GM23338 (cell line): Measurements from ENCODE around the gene DUSP19. TPM values are rescaled to one million over a fixed set of nuclear protein-coding genes. Genes with fewer than 3 reads are reported as not detected.

ENCODE experiments used
- ATAC-seq: fragments of 200-7000 bp; cut with Tn5 transposase; 3 replicates; pipeline ENCODE4 v1.9.1; 2020
- DNase-seq: peaks from one replicate; pipeline ENCODE4 v3.0.0-alpha.2; 2015; ENCODE audit warnings: low spot score
- H2AFZ ChIP-seq: fragments of 200-600 bp; sonication (generic); 2 replicates; pipeline ENCODE4 v1.8.0; 2016; ENCODE audit warnings: antibody characterized with exemption, mild to moderate bottlenecking, moderate library complexity
- H3F3A ChIP-seq: fragments of 200-600 bp; sonication (generic); replicated peaks from 2 replicates; pipeline ENCODE4 v1.8.0; 2017; ENCODE audit warnings: antibody characterized with exemption, mixed run types, low read depth
- H3K27ac ChIP-seq: fragments of 200-600 bp; sonication (generic); 2 replicates; pipeline ENCODE4 v1.6.1; 2016; ENCODE audit warnings: low read depth
- H3K27me3 ChIP-seq: fragments of 200-600 bp; sonication (generic); 2 replicates; pipeline ENCODE4 v1.8.0; 2016; ENCODE audit warnings: mild to moderate bottlenecking, mixed run types, moderate library complexity; ENCODE audit not compliant: insufficient read depth
- H3K36me3 ChIP-seq: fragments of 200-600 bp; sonication (generic); 2 replicates; pipeline ENCODE4 v1.8.0; 2016; ENCODE audit warnings: mild to moderate bottlenecking; ENCODE audit not compliant: insufficient read depth
- H3K4me1 ChIP-seq: fragments of 200-600 bp; sonication (generic); 2 replicates; pipeline ENCODE4 v1.8.0; 2016; ENCODE audit warnings: mild to moderate bottlenecking, moderate library complexity; ENCODE audit not compliant: insufficient read depth
- H3K4me2 ChIP-seq: fragments of 200-600 bp; sonication (generic); 2 replicates; pipeline ENCODE4 v1.7.1; 2017; ENCODE audit warnings: mixed run types
- H3K4me3 ChIP-seq: fragments of 200-600 bp; sonication (generic); 2 replicates; pipeline ENCODE4 v1.6.1; 2016; ENCODE audit warnings: mixed run types
- H3K79me2 ChIP-seq: fragments of 200-600 bp; sonication (generic); replicated peaks from 2 replicates; pipeline ENCODE4 v1.8.0; 2017; ENCODE audit warnings: mild to moderate bottlenecking; ENCODE audit not compliant: insufficient read depth
- H3K9me2 ChIP-seq: fragments of 200-600 bp; sonication (generic); 2 replicates; pipeline ENCODE4 v1.8.0; 2017; ENCODE audit not compliant: insufficient read depth
- H4K20me1 ChIP-seq: fragments of 200-600 bp; sonication (generic); replicated peaks from 2 replicates; pipeline ENCODE4 v1.8.0; 2017; ENCODE audit warnings: mild to moderate bottlenecking; ENCODE audit not compliant: insufficient read depth
- H3K27ac Mint-ChIP-seq: 2 replicates; pipeline ENCODE4 v1.8.0; 2020; ENCODE audit warnings: inconsistent platforms, mild to moderate bottlenecking, moderate library complexity, mixed read lengths
- H3K27me3 Mint-ChIP-seq: 3 replicates; pipeline ENCODE4 v1.8.0; 2022; ENCODE audit warnings: low read depth, mild to moderate bottlenecking, moderate library complexity, mixed read lengths, inconsistent platforms; ENCODE audit not compliant: insufficient read depth, poor library complexity
- H3K36me3 Mint-ChIP-seq: 3 replicates; pipeline ENCODE4 v1.8.0; 2021; ENCODE audit warnings: low read depth, mild to moderate bottlenecking, inconsistent platforms, moderate library complexity, mixed read lengths
- H3K4me1 Mint-ChIP-seq: 3 replicates; pipeline ENCODE4 v1.8.0; 2020; ENCODE audit warnings: mild to moderate bottlenecking, inconsistent platforms, mixed read lengths
- H3K4me3 Mint-ChIP-seq: 3 replicates; pipeline ENCODE4 v1.8.0; 2021; ENCODE audit warnings: moderate library complexity, mild to moderate bottlenecking, inconsistent platforms, mixed read lengths
- H3K9me3 Mint-ChIP-seq: 3 replicates; pipeline ENCODE4 v1.8.0; 2020; ENCODE audit warnings: moderate library complexity, mild to moderate bottlenecking, inconsistent platforms, mixed read lengths
- CREB1 ChIP-seq: fragments of 250-450 bp; sonication (Bioruptor Pico); IDR thresholded peaks from 2 replicates; pipeline ENCODE4 v1.5.0; 2020; ENCODE audit warnings: low read depth, mild to moderate bottlenecking, moderate library complexity
- EZH2 ChIP-seq: fragments of 200-600 bp; sonication (generic); IDR thresholded peaks from one replicate; pipeline ENCODE4 v1.8.0; 2017; ENCODE audit warnings: antibody characterized with exemption, mild to moderate bottlenecking, low read depth; ENCODE audit not compliant: unreplicated experiment
- JUNB ChIP-seq: IDR thresholded peaks from one replicate; pipeline ENCODE4 v1.6.1; 2016; ENCODE audit warnings: antibody characterized with exemption; ENCODE audit not compliant: unreplicated experiment
- NANOG ChIP-seq: IDR thresholded peaks from 2 replicates; pipeline ENCODE4 v1.6.1; 2016; ENCODE audit warnings: antibody characterized with exemption, borderline replicate concordance
- POLR2AphosphoS5 ChIP-seq: IDR thresholded peaks from 2 replicates; pipeline ENCODE4 v1.6.1; 2016; ENCODE audit warnings: antibody characterized with exemption, low read depth
- ZNF114 ChIP-seq: fragments of 250-450 bp; sonication (Bioruptor Pico); IDR thresholded peaks from 2 replicates; pipeline ENCODE4 v1.5.0; 2020; ENCODE audit warnings: mild to moderate bottlenecking, moderate library complexity
- ZNF331 ChIP-seq: fragments of 250-450 bp; sonication (Bioruptor Pico); IDR thresholded peaks from 2 replicates; pipeline ENCODE4 v1.5.0; 2020; ENCODE audit warnings: low read depth, mild to moderate bottlenecking, moderate library complexity
- polyA plus RNA-seq: library from polyadenylated mRNA; unstranded; fragments of >200 nt; fragmentation: Nextera tagmentation; extraction: Ambion mirVana; gene quantifications from 2 replicates; pipeline ENCODE4 v1.2.1, GENCODE V29; 2016
- total RNA-seq: library from RNA; depleted of rRNA; stranded (reverse); fragments of >200 nt; shearing (Covaris generic); gene quantifications from 2 replicates; pipeline ENCODE4 v1.2.3, GENCODE V29; 2014
- TF ChIP-seq, protein P1 (sequence below), 2 experiments: fragments of 200-600 bp in 1 of 2; sonication (generic) in 1 of 2; conservative IDR thresholded peaks; 2 replicates each; pipeline versions ENCODE4 v1.5.1 to v1.6.1; 2016 to 2017; ENCODE audit warnings: antibody characterized with exemption in 2 of 2, low read depth in 2 of 2, mild to moderate bottlenecking in 2 of 2, moderate library complexity in 1 of 2
- TF ChIP-seq, protein P2 (sequence below): IDR thresholded peaks from one replicate; pipeline ENCODE4 v1.6.1; 2018; ENCODE audit warnings: antibody characterized with exemption; ENCODE audit not compliant: unreplicated experiment
- TF ChIP-seq, protein P3 (sequence below): fragments of 250-450 bp; sonication (Bioruptor Pico); IDR thresholded peaks from 2 replicates; pipeline ENCODE4 v1.5.0; 2020; ENCODE audit warnings: mild to moderate bottlenecking, moderate library complexity

Gene DUSP19
- total and polyA plus RNA-seq, 2 experiments from 2014 or later, result 1.9 to 2.8 TPM

DNA sequence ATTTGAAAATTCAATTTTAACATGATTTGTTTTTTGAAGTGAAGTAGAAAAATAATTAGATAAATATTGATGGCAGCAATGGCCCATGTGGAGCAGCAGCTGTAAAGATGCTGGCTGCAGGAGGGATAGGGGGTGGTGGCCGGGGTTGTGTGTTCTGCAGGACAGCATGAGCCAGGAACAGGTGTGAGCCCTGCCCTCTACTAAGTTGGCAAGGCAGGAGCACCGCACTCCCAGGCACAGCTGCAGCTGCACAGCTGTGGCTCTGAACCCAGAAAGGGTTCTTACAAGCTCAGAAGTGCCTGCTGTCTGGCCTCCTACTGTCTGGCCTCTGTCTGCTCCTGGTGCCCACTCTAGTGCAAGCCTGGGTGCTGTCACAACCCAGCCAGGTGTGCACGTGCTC lies 10.0 kb upstream of the DUSP19 start:
- no peak overlapping the region for H3K4me3 ChIP-seq
- Mint-ChIP-seq H3K27ac (no peak overlapping the region), H3K4me1 (0 out of 3 replicates have a peak, but pooled peaks cover 2% of the 10 kb centered on the region), H3K9me3 (peaks cover 20% of the 10 kb centered on the region), H3K4me3 (no peak overlapping the region), H3K27me3 (peaks cover 8% of the 10 kb centered on the region), H3K36me3 (peaks cover 20% of the 10 kb centered on the region)
- no peaks in the 10 kb centered on the region for H3K27me3 ChIP-seq
- no peak overlapping the region for H3K27ac ChIP-seq
- H4K20me1 ChIP-seq, result no peaks in the 10 kb centered on the region
- no peaks in the 10 kb centered on the region for H3F3A ChIP-seq
- H3K9me2 ChIP-seq, result no peaks in the 10 kb centered on the region
- H2AFZ ChIP-seq, result no peak overlapping the region
- H3K4me2 ChIP-seq, result no peak overlapping the region
- no peak for ATAC-seq
- no peak for DNase-seq
- no peaks in the 10 kb centered on the region for H3K4me1 ChIP-seq
- no peak for TF ChIP-seq NANOG
- TF ChIP-seq ZNF114 (CRISPR knock-in tag), result no peak
- TF ChIP-seq EZH2, result no peak
- no peak for TF ChIP-seq POLR2AphosphoS5
- TF ChIP-seq JUNB, result no peak
- H3K79me2 ChIP-seq, result no peaks in the 10 kb centered on the region
- H3K36me3 ChIP-seq, result no peaks in the 10 kb centered on the region

DNA sequence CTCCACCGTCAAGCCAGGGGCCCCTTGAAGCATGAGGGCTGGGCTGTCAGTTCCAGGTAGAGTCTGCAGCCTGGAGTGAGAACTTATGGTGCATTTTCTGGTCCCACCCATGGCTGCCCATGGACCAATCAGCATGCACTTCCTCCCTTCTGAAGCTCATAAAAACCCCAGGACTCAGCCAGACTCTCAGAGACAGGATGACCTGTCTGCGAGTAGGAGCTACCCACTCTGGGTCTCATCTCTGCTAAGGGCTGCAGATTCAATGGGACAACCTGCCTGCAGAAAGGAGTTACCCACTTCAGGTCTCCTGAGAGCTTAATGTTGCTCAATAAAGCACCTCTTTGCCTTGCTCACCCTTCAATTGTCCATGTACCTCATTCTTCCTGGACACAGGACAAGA lies 9.4 kb upstream of the DUSP19 start:
- ATAC-seq (no peak), DNase-seq (peak; percentile 36)
- H3K27me3 ChIP-seq, result no peaks in the 10 kb centered on the region
- H3K27me3 Mint-ChIP-seq, result peaks cover 4% of the 10 kb centered on the region
- H3K9me3 Mint-ChIP-seq, result peaks cover 20% of the 10 kb centered on the region
- no peak overlapping the region for H3K4me2 ChIP-seq
- no peak overlapping the region for H3K4me3 ChIP-seq
- H3K27ac ChIP-seq, result no peak overlapping the region
- H3K4me1 Mint-ChIP-seq, result 0 out of 3 replicates have a peak, but pooled peaks cover 2% of the 10 kb centered on the region
- no peak overlapping the region for H3K27ac Mint-ChIP-seq
- no peaks in the 10 kb centered on the region for H3K4me1 ChIP-seq
- no peaks in the 10 kb centered on the region for H4K20me1 ChIP-seq
- no peaks in the 10 kb centered on the region for H3K79me2 ChIP-seq
- no peak overlapping the region for H2AFZ ChIP-seq
- H3F3A ChIP-seq, result no peaks in the 10 kb centered on the region
- H3K4me3 Mint-ChIP-seq, result no peak overlapping the region
- H3K36me3 Mint-ChIP-seq, result peaks cover 20% of the 10 kb centered on the region
- H3K36me3 ChIP-seq, result no peaks in the 10 kb centered on the region
- H3K9me2 ChIP-seq, result no peaks in the 10 kb centered on the region
- TF ChIP-seq, protein P1, sequence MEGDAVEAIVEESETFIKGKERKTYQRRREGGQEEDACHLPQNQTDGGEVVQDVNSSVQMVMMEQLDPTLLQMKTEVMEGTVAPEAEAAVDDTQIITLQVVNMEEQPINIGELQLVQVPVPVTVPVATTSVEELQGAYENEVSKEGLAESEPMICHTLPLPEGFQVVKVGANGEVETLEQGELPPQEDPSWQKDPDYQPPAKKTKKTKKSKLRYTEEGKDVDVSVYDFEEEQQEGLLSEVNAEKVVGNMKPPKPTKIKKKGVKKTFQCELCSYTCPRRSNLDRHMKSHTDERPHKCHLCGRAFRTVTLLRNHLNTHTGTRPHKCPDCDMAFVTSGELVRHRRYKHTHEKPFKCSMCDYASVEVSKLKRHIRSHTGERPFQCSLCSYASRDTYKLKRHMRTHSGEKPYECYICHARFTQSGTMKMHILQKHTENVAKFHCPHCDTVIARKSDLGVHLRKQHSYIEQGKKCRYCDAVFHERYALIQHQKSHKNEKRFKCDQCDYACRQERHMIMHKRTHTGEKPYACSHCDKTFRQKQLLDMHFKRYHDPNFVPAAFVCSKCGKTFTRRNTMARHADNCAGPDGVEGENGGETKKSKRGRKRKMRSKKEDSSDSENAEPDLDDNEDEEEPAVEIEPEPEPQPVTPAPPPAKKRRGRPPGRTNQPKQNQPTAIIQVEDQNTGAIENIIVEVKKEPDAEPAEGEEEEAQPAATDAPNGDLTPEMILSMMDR (conservative IDR thresholded peaks at IDR 0.05; ENCODE audit: low read depth in 2 of 2), result no peak
- TF ChIP-seq, protein P2, sequence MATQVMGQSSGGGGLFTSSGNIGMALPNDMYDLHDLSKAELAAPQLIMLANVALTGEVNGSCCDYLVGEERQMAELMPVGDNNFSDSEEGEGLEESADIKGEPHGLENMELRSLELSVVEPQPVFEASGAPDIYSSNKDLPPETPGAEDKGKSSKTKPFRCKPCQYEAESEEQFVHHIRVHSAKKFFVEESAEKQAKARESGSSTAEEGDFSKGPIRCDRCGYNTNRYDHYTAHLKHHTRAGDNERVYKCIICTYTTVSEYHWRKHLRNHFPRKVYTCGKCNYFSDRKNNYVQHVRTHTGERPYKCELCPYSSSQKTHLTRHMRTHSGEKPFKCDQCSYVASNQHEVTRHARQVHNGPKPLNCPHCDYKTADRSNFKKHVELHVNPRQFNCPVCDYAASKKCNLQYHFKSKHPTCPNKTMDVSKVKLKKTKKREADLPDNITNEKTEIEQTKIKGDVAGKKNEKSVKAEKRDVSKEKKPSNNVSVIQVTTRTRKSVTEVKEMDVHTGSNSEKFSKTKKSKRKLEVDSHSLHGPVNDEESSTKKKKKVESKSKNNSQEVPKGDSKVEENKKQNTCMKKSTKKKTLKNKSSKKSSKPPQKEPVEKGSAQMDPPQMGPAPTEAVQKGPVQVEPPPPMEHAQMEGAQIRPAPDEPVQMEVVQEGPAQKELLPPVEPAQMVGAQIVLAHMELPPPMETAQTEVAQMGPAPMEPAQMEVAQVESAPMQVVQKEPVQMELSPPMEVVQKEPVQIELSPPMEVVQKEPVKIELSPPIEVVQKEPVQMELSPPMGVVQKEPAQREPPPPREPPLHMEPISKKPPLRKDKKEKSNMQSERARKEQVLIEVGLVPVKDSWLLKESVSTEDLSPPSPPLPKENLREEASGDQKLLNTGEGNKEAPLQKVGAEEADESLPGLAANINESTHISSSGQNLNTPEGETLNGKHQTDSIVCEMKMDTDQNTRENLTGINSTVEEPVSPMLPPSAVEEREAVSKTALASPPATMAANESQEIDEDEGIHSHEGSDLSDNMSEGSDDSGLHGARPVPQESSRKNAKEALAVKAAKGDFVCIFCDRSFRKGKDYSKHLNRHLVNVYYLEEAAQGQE, result no peak
- TF ChIP-seq EZH2 (no peak), NANOG (no peak), ZNF331 (CRISPR knock-in tag) (no peak), CREB1 (CRISPR knock-in tag) (no peak), POLR2AphosphoS5 (no peak)
- TF ChIP-seq, protein P3, sequence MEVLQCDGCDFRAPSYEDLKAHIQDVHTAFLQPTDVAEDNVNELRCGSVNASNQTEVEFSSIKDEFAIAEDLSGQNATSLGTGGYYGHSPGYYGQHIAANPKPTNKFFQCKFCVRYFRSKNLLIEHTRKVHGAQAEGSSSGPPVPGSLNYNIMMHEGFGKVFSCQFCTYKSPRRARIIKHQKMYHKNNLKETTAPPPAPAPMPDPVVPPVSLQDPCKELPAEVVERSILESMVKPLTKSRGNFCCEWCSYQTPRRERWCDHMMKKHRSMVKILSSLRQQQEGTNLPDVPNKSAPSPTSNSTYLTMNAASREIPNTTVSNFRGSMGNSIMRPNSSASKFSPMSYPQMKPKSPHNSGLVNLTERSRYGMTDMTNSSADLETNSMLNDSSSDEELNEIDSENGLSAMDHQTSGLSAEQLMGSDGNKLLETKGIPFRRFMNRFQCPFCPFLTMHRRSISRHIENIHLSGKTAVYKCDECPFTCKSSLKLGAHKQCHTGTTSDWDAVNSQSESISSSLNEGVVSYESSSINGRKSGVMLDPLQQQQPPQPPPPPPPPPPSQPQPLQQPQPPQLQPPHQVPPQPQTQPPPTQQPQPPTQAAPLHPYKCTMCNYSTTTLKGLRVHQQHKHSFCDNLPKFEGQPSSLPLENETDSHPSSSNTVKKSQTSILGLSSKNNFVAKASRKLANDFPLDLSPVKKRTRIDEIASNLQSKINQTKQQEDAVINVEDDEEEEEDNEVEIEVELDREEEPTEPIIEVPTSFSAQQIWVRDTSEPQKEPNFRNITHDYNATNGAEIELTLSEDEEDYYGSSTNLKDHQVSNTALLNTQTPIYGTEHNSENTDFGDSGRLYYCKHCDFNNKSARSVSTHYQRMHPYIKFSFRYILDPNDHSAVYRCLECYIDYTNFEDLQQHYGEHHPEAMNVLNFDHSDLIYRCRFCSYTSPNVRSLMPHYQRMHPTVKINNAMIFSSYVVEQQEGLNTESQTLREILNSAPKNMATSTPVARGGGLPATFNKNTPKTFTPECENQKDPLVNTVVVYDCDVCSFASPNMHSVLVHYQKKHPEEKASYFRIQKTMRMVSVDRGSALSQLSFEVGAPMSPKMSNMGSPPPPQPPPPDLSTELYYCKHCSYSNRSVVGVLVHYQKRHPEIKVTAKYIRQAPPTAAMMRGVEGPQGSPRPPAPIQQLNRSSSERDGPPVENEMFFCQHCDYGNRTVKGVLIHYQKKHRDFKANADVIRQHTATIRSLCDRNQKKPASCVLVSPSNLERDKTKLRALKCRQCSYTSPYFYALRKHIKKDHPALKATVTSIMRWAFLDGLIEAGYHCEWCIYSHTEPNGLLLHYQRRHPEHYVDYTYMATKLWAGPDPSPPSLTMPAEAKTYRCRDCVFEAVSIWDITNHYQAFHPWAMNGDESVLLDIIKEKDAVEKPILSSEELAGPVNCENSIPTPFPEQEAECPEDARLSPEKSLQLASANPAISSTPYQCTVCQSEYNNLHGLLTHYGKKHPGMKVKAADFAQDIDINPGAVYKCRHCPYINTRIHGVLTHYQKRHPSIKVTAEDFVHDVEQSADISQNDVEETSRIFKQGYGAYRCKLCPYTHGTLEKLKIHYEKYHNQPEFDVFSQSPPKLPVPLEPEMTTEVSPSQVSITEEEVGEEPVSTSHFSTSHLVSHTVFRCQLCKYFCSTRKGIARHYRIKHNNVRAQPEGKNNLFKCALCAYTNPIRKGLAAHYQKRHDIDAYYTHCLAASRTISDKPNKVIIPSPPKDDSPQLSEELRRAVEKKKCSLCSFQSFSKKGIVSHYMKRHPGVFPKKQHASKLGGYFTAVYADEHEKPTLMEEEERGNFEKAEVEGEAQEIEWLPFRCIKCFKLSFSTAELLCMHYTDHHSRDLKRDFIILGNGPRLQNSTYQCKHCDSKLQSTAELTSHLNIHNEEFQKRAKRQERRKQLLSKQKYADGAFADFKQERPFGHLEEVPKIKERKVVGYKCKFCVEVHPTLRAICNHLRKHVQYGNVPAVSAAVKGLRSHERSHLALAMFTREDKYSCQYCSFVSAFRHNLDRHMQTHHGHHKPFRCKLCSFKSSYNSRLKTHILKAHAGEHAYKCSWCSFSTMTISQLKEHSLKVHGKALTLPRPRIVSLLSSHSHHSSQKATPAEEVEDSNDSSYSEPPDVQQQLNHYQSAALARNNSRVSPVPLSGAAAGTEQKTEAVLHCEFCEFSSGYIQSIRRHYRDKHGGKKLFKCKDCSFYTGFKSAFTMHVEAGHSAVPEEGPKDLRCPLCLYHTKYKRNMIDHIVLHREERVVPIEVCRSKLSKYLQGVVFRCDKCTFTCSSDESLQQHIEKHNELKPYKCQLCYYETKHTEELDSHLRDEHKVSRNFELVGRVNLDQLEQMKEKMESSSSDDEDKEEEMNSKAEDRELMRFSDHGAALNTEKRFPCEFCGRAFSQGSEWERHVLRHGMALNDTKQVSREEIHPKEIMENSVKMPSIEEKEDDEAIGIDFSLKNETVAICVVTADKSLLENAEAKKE, result no peak
